ENCODE results near the gene PDLIM5.

- TF ChIP-seq OSR1 (CRISPR knock-in tag; IDR thresholded peaks at IDR 0.05) (no peak), RARB (CRISPR knock-in tag; IDR thresholded peaks at IDR 0.05) (no peak), POU6F1 (CRISPR knock-in tag; IDR thresholded peaks at IDR 0.05; ENCODE audit: borderline replicate concordance, low read depth) (no peak), ZFP30 (CRISPR knock-in tag; IDR thresholded peaks at IDR 0.05) (no peak), ZNF70 (CRISPR knock-in tag; IDR thresholded peaks at IDR 0.05) (no peak), TCF4 (CRISPR knock-in tag; IDR thresholded peaks at IDR 0.05; ENCODE audit: borderline replicate concordance) (no peak), ARNTL (CRISPR knock-in tag; IDR thresholded peaks at IDR 0.05; ENCODE audit: borderline replicate concordance, low read depth) (no peak), BACH2 (CRISPR knock-in tag; IDR thresholded peaks at IDR 0.05; ENCODE audit: borderline replicate concordance) (no peak), TOX (CRISPR knock-in tag; IDR thresholded peaks at IDR 0.05; ENCODE audit: borderline replicate concordance) (no peak)
- TF ChIP-seq, protein P1, sequence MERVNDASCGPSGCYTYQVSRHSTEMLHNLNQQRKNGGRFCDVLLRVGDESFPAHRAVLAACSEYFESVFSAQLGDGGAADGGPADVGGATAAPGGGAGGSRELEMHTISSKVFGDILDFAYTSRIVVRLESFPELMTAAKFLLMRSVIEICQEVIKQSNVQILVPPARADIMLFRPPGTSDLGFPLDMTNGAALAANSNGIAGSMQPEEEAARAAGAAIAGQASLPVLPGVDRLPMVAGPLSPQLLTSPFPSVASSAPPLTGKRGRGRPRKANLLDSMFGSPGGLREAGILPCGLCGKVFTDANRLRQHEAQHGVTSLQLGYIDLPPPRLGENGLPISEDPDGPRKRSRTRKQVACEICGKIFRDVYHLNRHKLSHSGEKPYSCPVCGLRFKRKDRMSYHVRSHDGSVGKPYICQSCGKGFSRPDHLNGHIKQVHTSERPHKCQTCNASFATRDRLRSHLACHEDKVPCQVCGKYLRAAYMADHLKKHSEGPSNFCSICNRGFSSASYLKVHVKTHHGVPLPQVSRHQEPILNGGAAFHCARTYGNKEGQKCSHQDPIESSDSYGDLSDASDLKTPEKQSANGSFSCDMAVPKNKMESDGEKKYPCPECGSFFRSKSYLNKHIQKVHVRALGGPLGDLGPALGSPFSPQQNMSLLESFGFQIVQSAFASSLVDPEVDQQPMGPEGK (CRISPR knock-in tag; IDR thresholded peaks at IDR 0.05; ENCODE audit: borderline replicate concordance) = no peak
Measured at GRCh38 chr4:94446386-94446785, 5.4 kb upstream of the PDLIM5 start.

Data from SK-N-SH treated with all-trans-retinoic acid at 6 μM for 48 hours (cell line).